Naive thymus-derived CD4-positive, alpha-beta T cell (primary cell): ENCODE results near the gene TMEM229B. TPM values are rescaled to one million over a fixed set of nuclear protein-coding genes. Genes with fewer than 3 reads are reported as not detected.

Source experiments
- ATAC-seq: fragments of 150-1000 bp; cut with Tn5 transposase; 2 replicates; pipeline ENCODE4 v1.10.0; 2021; ENCODE audit warnings: mild to moderate bottlenecking, moderate library complexity
- CTCF ChIA-PET: fragments of 350-600 bp; sonication (Branson Sonifier 250); formaldehyde crosslinking; loops from one replicate; lab custom pipeline; 2021; ENCODE audit warnings: antibody characterized with exemption; lab: Charles Lee
- POLR2A ChIA-PET: fragments of 350-600 bp; sonication (Branson Sonifier 250); formaldehyde crosslinking; loops from one replicate; lab custom pipeline; 2021; ENCODE audit warnings: antibody characterized with exemption, inconsistent platforms; lab: Charles Lee
- DNase-seq, 9 donors: peaks; one replicate each; pipeline versions ENCODE4 v3.0.0 to v3.0.0-alpha.2; 2020 to 2022; ENCODE audit warnings: mixed read lengths in 1 of 9
- H3K27ac ChIP-seq: one replicate; pipeline ENCODE4 v1.7.0; 2013; ENCODE audit warnings: mild to moderate bottlenecking, low read depth, low read length, moderate library complexity
- H3K27me3 ChIP-seq, 2 donors: one replicate each; pipeline ENCODE4 v1.7.0; 2013; ENCODE audit warnings: low read length in 2 of 2, mild to moderate bottlenecking in 2 of 2, moderate library complexity in 2 of 2; ENCODE audit not compliant: control insufficient read depth in 2 of 2, insufficient read depth in 2 of 2
- H3K36me3 ChIP-seq, 3 experiments: 1 replicate in 2 of 3; 2 replicates in 1 of 3; pipeline ENCODE4 v1.7.0; 2013; ENCODE audit warnings: low read length in 3 of 3, mild to moderate bottlenecking in 3 of 3, moderate library complexity in 1 of 3; ENCODE audit not compliant: insufficient read depth in 3 of 3, control insufficient read depth in 2 of 3
- H3K4me1 ChIP-seq, 2 donors: one replicate each; pipeline ENCODE4 v1.7.0; 2013; ENCODE audit warnings: low read length in 2 of 2, mild to moderate bottlenecking in 2 of 2, moderate library complexity in 1 of 2; ENCODE audit not compliant: control insufficient read depth in 2 of 2, insufficient read depth in 2 of 2
- H3K4me3 ChIP-seq: 2 replicates; pipeline ENCODE4 v1.7.0; 2013; ENCODE audit warnings: mild to moderate bottlenecking, low read length
- H3K9me3 ChIP-seq, 3 experiments: 1 replicate in 2 of 3; 2 replicates in 1 of 3; pipeline ENCODE4 v1.7.0; 2013; ENCODE audit warnings: low read length in 3 of 3; ENCODE audit not compliant: control insufficient read depth in 2 of 3
- H3K27ac Mint-ChIP-seq, 9 donors: one replicate each; pipeline ENCODE4 v1.8.0; 2020 to 2022; ENCODE audit warnings: mixed read lengths in 9 of 9, mild to moderate bottlenecking in 8 of 9, moderate library complexity in 5 of 9, inconsistent platforms in 2 of 9
- H3K27me3 Mint-ChIP-seq, 5 donors: one replicate each; pipeline ENCODE4 v1.8.0; 2021 to 2022; ENCODE audit warnings: mixed read lengths in 5 of 5, mild to moderate bottlenecking in 1 of 5
- H3K36me3 Mint-ChIP-seq, 5 donors: one replicate each; pipeline ENCODE4 v1.8.0; 2020 to 2022; ENCODE audit warnings: mixed read lengths in 5 of 5, mild to moderate bottlenecking in 3 of 5, inconsistent platforms in 1 of 5
- H3K4me1 Mint-ChIP-seq, 7 donors: one replicate each; pipeline ENCODE4 v1.8.0; 2020 to 2022; ENCODE audit warnings: mixed read lengths in 7 of 7, mild to moderate bottlenecking in 3 of 7, inconsistent platforms in 1 of 7
- H3K4me3 Mint-ChIP-seq, 10 donors: one replicate each; pipeline ENCODE4 v1.8.0; 2020 to 2022; ENCODE audit warnings: mild to moderate bottlenecking in 10 of 10, mixed read lengths in 10 of 10, moderate library complexity in 6 of 10, inconsistent platforms in 2 of 10
- H3K9me3 Mint-ChIP-seq, 11 donors: one replicate each; pipeline ENCODE4 v1.8.0; 2020 to 2022; ENCODE audit warnings: mixed read lengths in 11 of 11, mild to moderate bottlenecking in 4 of 11, inconsistent platforms in 1 of 11, moderate library complexity in 1 of 11
- intact Hi-C, 2 donors: fragments of 100-400 bp; cut with micrococcal nuclease; formaldehyde crosslinking; loops; one replicate each; pipeline ENCODE4 v1.15.1; 2023
- polyA plus RNA-seq, 2 donors: library from polyadenylated mRNA; unstranded; fragments of 300-500 nt; fragmentation: Illumina TruSeq; gene quantifications; one replicate each; pipeline ENCODE4 v1.2.3, GENCODE V29; 2021
- total RNA-seq, 6 experiments: library from RNA in 5 of 6; stranded (reverse) in 5 of 6; gene quantifications; 1 replicate in 5 of 6; 2 replicates in 1 of 6; pipeline ENCODE4 v1.2.3 and lab custom pipeline; 2021 to 2026

The TMEM229B gene
- total and polyA plus RNA-seq, 7 experiments from 2014 or later, result 19.1 to 32.2 (median 30.6) TPM

DNA sequence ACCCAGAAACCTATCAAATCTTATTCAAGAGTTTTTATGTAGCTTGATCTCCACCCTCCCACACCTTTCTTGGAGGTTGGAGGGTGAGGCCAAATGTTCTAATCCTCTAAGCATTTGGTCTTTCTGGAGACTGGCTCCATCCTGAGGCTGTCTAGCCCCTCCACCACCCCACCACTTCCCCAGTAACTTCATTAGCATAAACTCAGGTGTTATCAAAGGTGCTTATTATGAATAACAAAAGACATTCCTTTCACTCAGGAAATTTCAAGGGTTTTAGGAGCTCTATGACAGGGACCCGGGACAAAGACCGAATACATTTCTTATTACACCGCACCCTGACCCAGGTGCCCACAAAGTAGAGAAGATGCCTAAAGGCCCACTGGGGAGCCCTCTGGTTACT, 2.8 kb upstream of the TMEM229B start:
- Histone ChIP-seq H3K4me3 (no peak overlapping the region), H3K4me1 (peaks cover 21 to 23% of the 10 kb centered on the region in 2 donors), H3K36me3 (peaks cover 0 to 5% (median 0%) of the 10 kb centered on the region in 3 experiments), H3K27me3 (no peaks in the 10 kb centered on the region), H3K9me3 (peaks cover 0 to 15% (median 13%) of the 10 kb centered on the region in 3 experiments), H3K27ac (no peak overlapping the region)
- Mint-ChIP-seq H3K27ac (peak overlapping the region in 4 of 9 donors; percentile 16 to 100 (median 62)), H3K9me3 (peaks cover 0 to 22% (median 9%) of the 10 kb centered on the region in 11 donors), H3K27me3 (peaks cover 0 to 6% (median 0%) of the 10 kb centered on the region in 5 donors), H3K4me1 (peaks cover 31 to 45% (median 41%) of the 10 kb centered on the region in 7 donors), H3K4me3 (no peak overlapping the region), H3K36me3 (peaks cover 9 to 28% (median 20%) of the 10 kb centered on the region in 5 donors)
- ChIA-PET CTCF (interaction anchor here (1.6 kb wide), 1 partner anchor 9 kb away, joined by 6 read pairs; no protein-coding TSS in a partner anchor), POLR2A (no interaction called here)
- no peak for DNase-seq
- no peak for ATAC-seq
- intact Hi-C loops, result no loop called here

DNA sequence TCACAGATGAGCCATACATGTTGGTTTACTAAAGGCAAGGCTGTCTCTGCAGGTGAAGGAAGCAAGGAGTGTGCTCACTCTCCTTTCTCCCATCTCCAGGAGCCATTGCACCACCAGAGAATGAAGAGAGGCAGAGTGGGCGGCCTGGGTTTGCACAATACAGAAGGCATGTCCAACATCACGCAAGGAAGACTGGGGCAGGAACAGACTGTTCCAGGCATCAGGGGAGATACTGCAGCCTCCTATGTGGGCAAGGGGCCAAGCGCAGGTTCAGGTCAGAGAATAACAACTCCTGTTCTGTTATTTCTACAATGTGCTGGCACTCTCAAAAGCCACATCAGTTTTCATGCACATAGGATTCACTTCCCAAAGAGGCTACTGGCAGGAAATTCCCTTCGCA, 1.7 kb upstream of the TMEM229B start:
- peaks cover 25 to 30% of the 10 kb centered on the region in 2 donors for H3K4me1 ChIP-seq
- H3K27ac Mint-ChIP-seq, result peak overlapping the region in 8 of 9 donors; percentile 41 to 100 (median 79)
- POLR2A ChIA-PET, result no interaction called here

DNA sequence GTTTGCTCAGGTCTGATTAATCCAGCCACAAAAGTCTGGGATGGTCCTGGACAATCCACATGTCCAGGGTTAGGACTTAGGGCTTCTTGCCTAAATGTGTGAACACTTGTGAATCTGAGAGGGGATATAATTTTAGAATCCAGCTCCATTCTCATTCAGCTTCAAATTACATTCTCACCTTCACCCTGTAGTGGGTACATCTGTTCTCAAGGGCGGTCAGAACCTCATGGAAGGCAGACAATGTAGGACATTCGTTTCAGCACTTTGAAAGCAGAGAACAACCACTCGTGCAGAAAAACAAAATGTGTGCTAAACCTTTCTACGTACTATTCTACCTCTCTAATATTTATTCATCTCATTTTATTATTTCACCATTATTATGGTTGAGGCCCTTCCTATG, 1.2 kb downstream of the TMEM229B start:
- no peaks in the 10 kb centered on the region for H3K9me3 ChIP-seq
- peak overlapping the region; percentile 96 to 100 (median 99) for H3K27ac Mint-ChIP-seq
- H3K27me3 Mint-ChIP-seq, result peaks cover 0 to 4% (median 0%) of the 10 kb centered on the region in 5 donors
- ATAC-seq (no peak), DNase-seq (no peak)
- H3K4me3 ChIP-seq, result peak overlapping the region; percentile 74
- H3K9me3 Mint-ChIP-seq, result peaks cover 0 to 3% (median 0%) of the 10 kb centered on the region in 11 donors
- H3K27ac ChIP-seq, result peak overlapping the region; percentile 85
- CTCF ChIA-PET, result interaction anchor here (0.7 to 1.9 kb wide), 6 partner anchors 23 to 84 kb away, joined by 3 to 6 read pairs (median 3); no protein-coding TSS in a partner anchor
- H3K36me3 Mint-ChIP-seq, result peaks cover 6 to 31% (median 21%) of the 10 kb centered on the region in 5 donors
- H3K27me3 ChIP-seq, result no peaks in the 10 kb centered on the region
- intact Hi-C loops, result loop anchor here in 1 of 2 donors (5.0 kb wide), 1 partner anchor 45 kb away; the partner anchor contains the start of gene PLEKHH1
- POLR2A ChIA-PET, result interaction anchor here (0.6 to 2.3 kb wide), 6 partner anchors 9 to 128 kb away, joined by 3 to 23 read pairs (median 6); partner anchors contain the start of genes ATP6V1D and EIF2S1
- peaks cover 25 to 43% of the 10 kb centered on the region in 2 donors for H3K4me1 ChIP-seq
- H3K4me3 Mint-ChIP-seq, result peak overlapping the region; percentile 92 to 99 (median 98)
- peaks cover 6 to 36% (median 7%) of the 10 kb centered on the region in 3 experiments for H3K36me3 ChIP-seq
- H3K4me1 Mint-ChIP-seq, result peaks cover 46 to 80% (median 68%) of the 10 kb centered on the region in 7 donors

More for the DNA sequence above, 1.7 kb upstream of the TMEM229B start:
- Histone ChIP-seq H3K27me3 (no peaks in the 10 kb centered on the region), H3K36me3 (peaks cover 4 to 13% (median 7%) of the 10 kb centered on the region in 3 experiments), H3K9me3 (peaks cover 0 to 15% (median 13%) of the 10 kb centered on the region in 3 experiments), H3K27ac (no peak overlapping the region), H3K4me3 (no peak overlapping the region)
- peak overlapping the region in 4 of 10 donors; percentile 4 to 51 (median 36) for H3K4me3 Mint-ChIP-seq
- H3K9me3 Mint-ChIP-seq, result peaks cover 0 to 21% (median 9%) of the 10 kb centered on the region in 11 donors
- intact Hi-C loops, result no loop called here
- H3K36me3 Mint-ChIP-seq, result peaks cover 12 to 36% (median 30%) of the 10 kb centered on the region in 5 donors
- peaks cover 0 to 6% (median 0%) of the 10 kb centered on the region in 5 donors for H3K27me3 Mint-ChIP-seq
- DNase-seq (no peak), ATAC-seq (no peak)
- CTCF ChIA-PET, result interaction anchor here (0.6 kb wide), 2 partner anchors 36 to 205 kb away, joined by 3 read pairs; no protein-coding TSS in a partner anchor
- H3K4me1 Mint-ChIP-seq, result peaks cover 41 to 56% (median 50%) of the 10 kb centered on the region in 7 donors

DNA sequence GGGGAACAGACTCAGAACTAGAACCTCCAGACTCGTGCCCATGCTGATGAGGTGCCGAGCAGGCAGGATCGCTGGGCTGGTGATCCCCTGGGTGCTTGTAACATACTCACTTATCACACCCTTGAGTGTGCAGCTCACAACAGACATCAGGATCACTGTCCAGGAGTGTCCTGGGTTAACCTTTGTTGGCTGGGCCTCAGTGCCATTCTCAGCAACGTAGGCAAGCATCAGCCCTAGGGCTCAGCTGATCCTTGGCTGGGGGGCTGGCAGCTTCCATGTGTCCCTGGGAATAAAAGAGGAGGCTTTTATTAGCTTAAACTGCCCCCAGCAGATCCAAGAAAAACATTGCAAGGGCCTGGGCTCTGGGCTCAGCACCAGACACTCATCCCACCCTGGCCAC, 1.6 kb downstream of the TMEM229B start:
- peak overlapping the region; percentile 74 for H3K4me3 ChIP-seq
- Mint-ChIP-seq H3K27ac (peak overlapping the region in 7 of 9 donors; percentile 19 to 100 (median 98)), H3K4me3 (peak overlapping the region; percentile 92 to 99 (median 98)), H3K36me3 (peaks cover 6 to 31% (median 21%) of the 10 kb centered on the region in 5 donors), H3K27me3 (peaks cover 0 to 1% (median 0%) of the 10 kb centered on the region in 5 donors), H3K9me3 (peaks cover 0 to 3% (median 0%) of the 10 kb centered on the region in 11 donors), H3K4me1 (peaks cover 46 to 82% (median 71%) of the 10 kb centered on the region in 7 donors)
- peaks cover 25 to 43% of the 10 kb centered on the region in 2 donors for H3K4me1 ChIP-seq
- H3K27ac ChIP-seq, result no peak overlapping the region
- CTCF ChIA-PET, result interaction anchor here (1.4 kb wide), 1 partner anchor 84 kb away, joined by 3 read pairs; no protein-coding TSS in a partner anchor
- H3K27me3 ChIP-seq, result no peaks in the 10 kb centered on the region
- DNase-seq (no peak), ATAC-seq (no peak)
- no peaks in the 10 kb centered on the region for H3K9me3 ChIP-seq
- POLR2A ChIA-PET, result interaction anchor here (1.4 to 2.3 kb wide), 2 partner anchors 9 to 28 kb away, joined by 6 to 23 read pairs; no protein-coding TSS in a partner anchor
- peaks cover 6 to 40% (median 7%) of the 10 kb centered on the region in 3 experiments for H3K36me3 ChIP-seq
- intact Hi-C loops, result loop anchor here in 1 of 2 donors (5.0 kb wide), 1 partner anchor 45 kb away; the partner anchor contains the start of gene PLEKHH1

GRCh38 chr14:67485501-67486095, 2.9 kb downstream of the TMEM229B start:
- ATAC-seq, result no peak
- H3K9me3 Mint-ChIP-seq, result peaks cover 0 to 3% (median 0%) of the 10 kb centered on the region in 11 donors
- Histone ChIP-seq H3K27ac (peak overlapping the region; percentile 21), H3K4me3 (no peak overlapping the region), H3K4me1 (peaks cover 31 to 43% of the 10 kb centered on the region in 2 donors), H3K36me3 (peaks cover 6 to 47% (median 7%) of the 10 kb centered on the region in 3 experiments), H3K9me3 (no peaks in the 10 kb centered on the region), H3K27me3 (no peaks in the 10 kb centered on the region)
- H3K4me3 Mint-ChIP-seq, result peak overlapping the region in 8 of 10 donors; percentile 21 to 99 (median 53)
- peak overlapping the region in 8 of 9 donors; percentile 67 to 100 (median 78) for H3K27ac Mint-ChIP-seq
- ChIA-PET POLR2A (interaction anchor here (0.6 kb wide), 1 partner anchor 23 kb away, joined by 4 read pairs; no protein-coding TSS in a partner anchor), CTCF (interaction anchor here (0.9 kb wide), 1 partner anchor 18 kb away, joined by 4 read pairs; no protein-coding TSS in a partner anchor)
- no peak for DNase-seq
- H3K36me3 Mint-ChIP-seq, result peaks cover 6 to 41% (median 21%) of the 10 kb centered on the region in 5 donors
- H3K27me3 Mint-ChIP-seq, result no peaks in the 10 kb centered on the region
- H3K4me1 Mint-ChIP-seq, result peaks cover 48 to 92% (median 80%) of the 10 kb centered on the region in 7 donors
- intact Hi-C loops, result loop anchor here in 1 of 2 donors (5.0 kb wide), 1 partner anchor 47 kb away; the partner anchor contains the start of gene PLEKHH1
